Lower lobe of right lung (tissue), 2 donors: ENCODE measurements around the gene PCYT1B. TPM values are rescaled to one million over a fixed set of nuclear protein-coding genes. Genes with fewer than 3 reads are reported as not detected.

Experiments used
- ATAC-seq, 2 donors: fragments of 200-7000 bp; cut with Tn5 transposase; one replicate each; pipeline ENCODE4 v1.9.1; 2020 to 2022; ENCODE audit warnings: mild to moderate bottlenecking in 2 of 2, moderate library complexity in 2 of 2
- DNase-seq: peaks from one replicate; pipeline ENCODE4 v3.0.0-alpha.2; 2020
- H3K27ac ChIP-seq: fragments of 200-600 bp; one replicate; pipeline ENCODE4 v1.8.0; 2022
- H3K27me3 ChIP-seq: fragments of 200-600 bp; one replicate; pipeline ENCODE4 v1.8.0; 2022; ENCODE audit warnings: low read depth
- H3K36me3 ChIP-seq: fragments of 200-600 bp; one replicate; pipeline ENCODE4 v1.8.0; 2022; ENCODE audit warnings: mild to moderate bottlenecking
- H3K4me1 ChIP-seq: fragments of 200-600 bp; one replicate; pipeline ENCODE4 v1.8.0; 2022
- H3K4me3 ChIP-seq: fragments of 200-600 bp; one replicate; pipeline ENCODE4 v1.8.0; 2022; ENCODE audit warnings: mild to moderate bottlenecking
- H3K9me3 ChIP-seq: fragments of 200-600 bp; one replicate; pipeline ENCODE4 v1.8.0; 2022
- intact Hi-C: fragments of 100-400 bp; cut with DNase I; formaldehyde crosslinking; loops from one replicate; pipeline ENCODE4 v1.11.0; 2022
- total RNA-seq: library from RNA; stranded (reverse); fragmentation: NEBNext Ultra II Directional; extraction: Animal tissue kit (Norgen Biotek cat#: 25700); gene quantifications from one replicate; pipeline ENCODE4 v1.2.1, GENCODE V29; 2021
- TF ChIP-seq, protein P1 (sequence below): fragments of 200-600 bp; IDR thresholded peaks from one replicate; pipeline ENCODE4 v1.8.0; 2022; ENCODE audit warnings: antibody characterized with exemption, mild to moderate bottlenecking
- donor health status: DM: no; HTN: yes; CAD: no; lungs with severe emphysema.

The PCYT1B gene
- total RNA-seq, 1 donor from 2014 or later: 1.2 TPM

DNA sequence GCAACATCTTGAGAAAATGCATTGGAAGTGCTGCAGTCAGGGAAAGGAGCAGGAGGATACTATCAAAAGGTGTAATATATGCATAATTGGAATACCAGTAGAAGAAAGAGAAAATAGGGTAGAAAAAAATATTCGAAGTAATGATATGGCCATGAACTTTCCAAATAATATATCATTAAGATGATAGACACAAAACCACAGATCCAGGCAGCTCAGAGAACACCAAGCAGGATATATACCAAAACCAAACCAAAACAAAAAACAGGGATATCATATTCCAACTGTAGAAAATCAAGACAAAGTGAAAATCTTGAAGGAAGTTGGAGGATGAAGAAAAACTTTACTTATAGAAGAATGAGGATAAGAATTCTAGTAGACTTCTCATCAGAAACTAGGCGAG is 36.9 kb upstream of the PCYT1B start:
- Histone ChIP-seq H3K27ac (no peak overlapping the region), H3K36me3 (no peaks in the 10 kb centered on the region), H3K4me3 (no peak overlapping the region), H3K27me3 (no peaks in the 10 kb centered on the region), H3K4me1 (no peaks in the 10 kb centered on the region), H3K9me3 (no peaks in the 10 kb centered on the region)
- intact Hi-C loops: no loop called here
- no peak for DNase-seq
- TF ChIP-seq, protein P1, sequence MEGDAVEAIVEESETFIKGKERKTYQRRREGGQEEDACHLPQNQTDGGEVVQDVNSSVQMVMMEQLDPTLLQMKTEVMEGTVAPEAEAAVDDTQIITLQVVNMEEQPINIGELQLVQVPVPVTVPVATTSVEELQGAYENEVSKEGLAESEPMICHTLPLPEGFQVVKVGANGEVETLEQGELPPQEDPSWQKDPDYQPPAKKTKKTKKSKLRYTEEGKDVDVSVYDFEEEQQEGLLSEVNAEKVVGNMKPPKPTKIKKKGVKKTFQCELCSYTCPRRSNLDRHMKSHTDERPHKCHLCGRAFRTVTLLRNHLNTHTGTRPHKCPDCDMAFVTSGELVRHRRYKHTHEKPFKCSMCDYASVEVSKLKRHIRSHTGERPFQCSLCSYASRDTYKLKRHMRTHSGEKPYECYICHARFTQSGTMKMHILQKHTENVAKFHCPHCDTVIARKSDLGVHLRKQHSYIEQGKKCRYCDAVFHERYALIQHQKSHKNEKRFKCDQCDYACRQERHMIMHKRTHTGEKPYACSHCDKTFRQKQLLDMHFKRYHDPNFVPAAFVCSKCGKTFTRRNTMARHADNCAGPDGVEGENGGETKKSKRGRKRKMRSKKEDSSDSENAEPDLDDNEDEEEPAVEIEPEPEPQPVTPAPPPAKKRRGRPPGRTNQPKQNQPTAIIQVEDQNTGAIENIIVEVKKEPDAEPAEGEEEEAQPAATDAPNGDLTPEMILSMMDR: no peak
- ATAC-seq: no peak

DNA sequence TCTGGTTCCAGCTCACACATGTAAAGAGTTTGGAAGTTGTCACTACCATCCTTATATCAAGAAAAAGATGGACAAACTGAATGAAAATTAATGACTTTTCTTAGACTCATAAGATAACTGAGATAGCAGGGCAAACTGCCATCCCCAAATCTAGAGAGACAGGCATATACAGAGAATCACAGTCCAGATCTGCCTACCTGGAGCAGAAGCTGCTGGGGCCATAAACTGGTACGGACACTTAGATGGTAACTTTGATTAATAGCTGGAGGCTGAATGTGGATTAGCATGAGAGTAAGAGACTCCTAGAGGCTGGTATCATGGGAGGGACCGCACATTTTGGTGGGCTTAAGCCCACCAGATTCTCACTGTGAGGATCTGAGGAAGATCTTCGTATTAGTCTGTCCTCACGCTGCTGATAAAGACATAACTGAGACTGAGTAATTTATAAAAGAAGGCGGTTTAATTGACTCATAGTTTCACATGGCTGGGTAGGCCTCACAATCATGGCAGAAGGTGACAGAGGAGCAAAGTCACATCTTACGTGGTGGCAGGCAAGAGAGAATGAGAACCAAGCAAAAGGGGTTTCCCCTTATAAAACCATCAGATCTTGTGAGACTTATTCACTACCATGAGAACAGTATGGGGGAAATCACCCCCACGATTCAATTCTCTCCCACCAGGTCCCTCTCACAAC is 35.7 kb upstream of the PCYT1B start:
- ATAC-seq: no peak
- no peak for DNase-seq

DNA sequence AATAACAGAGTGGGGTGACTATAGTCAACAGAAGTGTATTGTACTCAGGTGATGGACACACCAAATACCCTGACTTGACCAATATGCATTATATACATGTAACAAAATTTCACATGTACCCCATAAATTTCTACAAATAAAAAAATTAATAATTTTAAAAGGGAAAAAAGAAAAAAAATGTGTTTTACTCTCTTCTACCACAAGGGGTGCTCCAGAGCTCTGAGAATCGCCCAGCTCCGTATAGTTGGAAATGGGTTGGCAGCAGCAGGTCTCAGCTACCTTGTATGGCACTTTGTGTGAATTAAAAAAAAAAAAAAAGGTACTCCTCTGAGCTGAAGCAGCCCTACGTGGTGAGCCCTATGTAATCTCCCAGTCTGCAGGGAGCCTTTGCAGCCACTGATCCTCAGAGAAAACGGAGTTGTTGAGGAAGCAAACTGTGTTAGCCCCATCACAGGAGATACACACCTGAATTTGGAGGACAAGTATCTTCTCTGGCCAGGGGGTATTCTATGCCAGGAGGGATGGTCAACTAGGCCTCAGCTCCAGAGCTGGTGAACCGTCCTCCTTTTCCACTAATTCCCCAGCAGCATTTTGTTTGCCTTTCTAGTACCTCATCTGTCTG is 29.4 kb upstream of the PCYT1B start:
- ATAC-seq: peak in 1 of 2 donors; percentile 58
- intact Hi-C loops: no loop called here
- TF ChIP-seq, protein P1: peak; percentile 49
- Histone ChIP-seq H3K27ac (no peak overlapping the region), H3K36me3 (no peaks in the 10 kb centered on the region), H3K4me3 (no peak overlapping the region), H3K4me1 (no peaks in the 10 kb centered on the region), H3K27me3 (no peaks in the 10 kb centered on the region), H3K9me3 (no peaks in the 10 kb centered on the region)
- no peak for DNase-seq

More for the DNA sequence above, 35.7 kb upstream of the PCYT1B start:
- intact Hi-C loops: no loop called here
- Histone ChIP-seq H3K27ac (no peak overlapping the region), H3K9me3 (no peaks in the 10 kb centered on the region), H3K27me3 (no peaks in the 10 kb centered on the region), H3K36me3 (no peaks in the 10 kb centered on the region), H3K4me1 (no peaks in the 10 kb centered on the region), H3K4me3 (no peak overlapping the region)
- TF ChIP-seq, protein P1: no peak

DNA sequence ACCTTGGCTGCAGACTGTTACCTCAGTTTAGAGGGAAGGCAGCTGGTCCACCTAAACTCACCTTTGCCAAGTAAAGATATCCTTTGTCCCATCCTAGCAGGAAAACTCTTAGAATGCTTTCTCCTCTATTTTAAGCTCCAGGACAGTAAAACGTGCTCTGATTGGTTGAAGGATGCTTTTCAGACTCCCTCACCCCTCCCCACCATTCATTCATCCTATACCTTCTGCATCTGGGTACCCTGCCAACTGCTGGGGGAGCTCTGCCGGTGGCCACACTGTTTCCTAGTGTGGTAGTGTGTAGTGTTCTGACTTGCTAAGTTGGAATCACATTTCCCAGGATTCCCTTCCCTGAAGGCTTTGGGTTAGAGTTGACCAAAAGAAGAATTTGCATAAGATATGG is 26.3 kb upstream of the PCYT1B start:
- DNase-seq (no peak), ATAC-seq (no peak)
- intact Hi-C loops: no loop called here
- TF ChIP-seq, protein P1: no peak
- Histone ChIP-seq H3K36me3 (no peaks in the 10 kb centered on the region), H3K4me1 (no peaks in the 10 kb centered on the region), H3K27ac (no peak overlapping the region), H3K27me3 (no peaks in the 10 kb centered on the region), H3K9me3 (no peaks in the 10 kb centered on the region), H3K4me3 (no peak overlapping the region)

DNA sequence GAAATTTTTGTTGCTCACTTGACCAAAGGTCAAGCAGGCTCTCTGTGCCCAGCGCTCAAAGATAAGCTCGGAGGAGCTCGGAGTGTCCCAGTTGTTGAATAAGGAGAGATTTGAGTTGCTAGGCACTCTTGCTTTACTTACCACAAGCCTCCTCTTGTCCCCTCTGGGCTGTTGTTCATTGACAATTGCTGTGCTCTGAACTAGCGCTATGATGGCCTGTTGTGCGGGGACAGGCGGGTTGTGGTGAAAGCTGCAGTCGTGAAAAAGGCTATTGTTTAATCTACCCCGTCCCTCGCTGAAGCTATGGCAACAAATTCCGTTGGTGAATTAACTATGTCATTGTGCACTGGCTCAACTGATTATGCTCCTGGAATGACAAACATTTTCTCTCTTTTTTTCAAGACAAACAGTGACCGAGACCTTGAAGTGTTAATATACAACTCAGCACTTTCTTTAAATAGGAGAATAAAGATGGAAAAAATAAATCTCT is 25.6 kb upstream of the PCYT1B start:
- no peak overlapping the region for H3K4me3 ChIP-seq
- TF ChIP-seq, protein P1: no peak
- DNase-seq: no peak
- H3K9me3 ChIP-seq: no peaks in the 10 kb centered on the region
- peak; percentile 37 to 83 for ATAC-seq
- H3K4me1 ChIP-seq: no peaks in the 10 kb centered on the region
- no peaks in the 10 kb centered on the region for H3K27me3 ChIP-seq
- H3K27ac ChIP-seq: no peak overlapping the region
- no peaks in the 10 kb centered on the region for H3K36me3 ChIP-seq
- intact Hi-C loops: no loop called here
